Neural cell (in vitro differentiated cells): ENCODE measurements around the gene SPEG. TPM values are rescaled to one million over a fixed set of nuclear protein-coding genes. Genes with fewer than 3 reads are reported as not detected.

ENCODE experiments used
- H2AFZ ChIP-seq: fragments of 200-600, 300-800 bp; sonication (generic), shearing (Covaris generic); 2 replicates; pipeline ENCODE4 v1.6.0; 2014; ENCODE audit warnings: low read depth, mild to moderate bottlenecking, antibody characterized with exemption, low read length, moderate library complexity
- H3F3A ChIP-seq: fragments of 200-600 bp; shearing (Covaris generic); 2 replicates; pipeline ENCODE4 v1.6.1; 2016; ENCODE audit warnings: mild to moderate bottlenecking, moderate library complexity, mixed read lengths, antibody characterized with exemption, low read length; ENCODE audit not compliant: insufficient read depth, poor library complexity, severe bottlenecking
- H3K27ac ChIP-seq: fragments of 200-600, 300-800 bp; sonication (generic), shearing (Covaris generic); 2 replicates; pipeline ENCODE4 v1.5.1; 2014; ENCODE audit warnings: mild to moderate bottlenecking, low read length, moderate library complexity
- H3K27me3 ChIP-seq: fragments of 300-800, 200-600 bp; sonication (generic), shearing (Covaris generic); 2 replicates; pipeline ENCODE4 v1.6.0; 2014; ENCODE audit warnings: mild to moderate bottlenecking, low read depth, low read length, moderate library complexity; ENCODE audit not compliant: insufficient read depth
- H3K36me3 ChIP-seq: fragments of 300-800, 200-600 bp; sonication (generic), shearing (Covaris generic); 2 replicates; pipeline ENCODE4 v1.5.1; 2014; ENCODE audit warnings: mild to moderate bottlenecking, antibody characterized with exemption, low read length, moderate library complexity; ENCODE audit not compliant: insufficient read depth
- H3K4me2 ChIP-seq: fragments of 300-800, 200-600 bp; sonication (generic), shearing (Covaris generic); 2 replicates; pipeline ENCODE4 v1.6.0; 2014; ENCODE audit warnings: mild to moderate bottlenecking, low read length
- H3K4me3 ChIP-seq: fragments of 300-800, 200-600 bp; sonication (generic), shearing (Covaris generic); 2 replicates; pipeline ENCODE4 v1.5.1; 2014; ENCODE audit warnings: mild to moderate bottlenecking, low read length, moderate library complexity
- H3K79me2 ChIP-seq: fragments of 200-600 bp; shearing (Covaris generic); replicated peaks from 2 replicates; pipeline ENCODE4 v1.6.0; 2014; ENCODE audit warnings: mild to moderate bottlenecking, low read length, moderate library complexity; ENCODE audit not compliant: insufficient read depth
- H3K9ac ChIP-seq: fragments of 300-800, 200-600 bp; sonication (generic), shearing (Covaris generic); 2 replicates; pipeline ENCODE4 v1.6.1; 2016; ENCODE audit warnings: mild to moderate bottlenecking, low read length, mixed read lengths
- H3K9me2 ChIP-seq: fragments of 200-600 bp; shearing (Covaris generic); 2 replicates; pipeline ENCODE4 v1.6.1; 2016; ENCODE audit warnings: mild to moderate bottlenecking, low read length, mixed read lengths; ENCODE audit not compliant: insufficient read depth
- H3K9me3 ChIP-seq: fragments of 200-600, 300-800 bp; sonication (generic), shearing (Covaris generic); 2 replicates; pipeline ENCODE4 v1.6.1; 2016; ENCODE audit warnings: mild to moderate bottlenecking, mixed run types, low read length, moderate library complexity, mixed read lengths
- H4K20me1 ChIP-seq: fragments of 200-600 bp; shearing (Covaris generic); 2 replicates; pipeline ENCODE4 v1.6.1; 2016; ENCODE audit warnings: mild to moderate bottlenecking, mixed run types; ENCODE audit not compliant: insufficient read depth
- CTCF ChIP-seq: fragments of 450-650 bp; IDR thresholded peaks from 2 replicates; pipeline ENCODE4 v1.5.1; 2014; ENCODE audit warnings: antibody characterized with exemption, mild to moderate bottlenecking, moderate library complexity; ENCODE audit not compliant: poor library complexity, severe bottlenecking
- EP300 ChIP-seq: fragments of 450-650 bp; conservative IDR thresholded peaks from 2 replicates; pipeline ENCODE4 v1.6.1; 2014; ENCODE audit warnings: antibody characterized with exemption, mild to moderate bottlenecking, moderate library complexity; ENCODE audit not compliant: poor library complexity, severe bottlenecking
- EZH2 ChIP-seq: fragments of 200-600, 300-800 bp; shearing (Covaris generic), sonication (generic); IDR thresholded peaks from 2 replicates; pipeline ENCODE4 v1.6.1; 2014; ENCODE audit warnings: antibody characterized with exemption, low read length, borderline replicate concordance, mild to moderate bottlenecking; ENCODE audit not compliant: insufficient read depth, poor library complexity, severe bottlenecking
- MXI1 ChIP-seq: fragments of 450-650 bp; conservative IDR thresholded peaks from 2 replicates; pipeline ENCODE4 v1.6.1; 2014; ENCODE audit warnings: antibody characterized with exemption, mild to moderate bottlenecking; ENCODE audit not compliant: poor library complexity, severe bottlenecking
- POLR2AphosphoS5 ChIP-seq: IDR thresholded peaks from 2 replicates; pipeline ENCODE4 v1.6.1; 2012
- RAD21 ChIP-seq: fragments of 450-650 bp; conservative IDR thresholded peaks from 2 replicates; pipeline ENCODE4 v1.6.1; 2014; ENCODE audit warnings: antibody characterized with exemption, mild to moderate bottlenecking, moderate library complexity
- REST ChIP-seq: IDR thresholded peaks from 2 replicates; pipeline ENCODE4 v1.6.1; 2012; ENCODE audit warnings: borderline replicate concordance
- SMC3 ChIP-seq: fragments of 450-650 bp; conservative IDR thresholded peaks from 2 replicates; pipeline ENCODE4 v1.6.1; 2014; ENCODE audit warnings: antibody characterized with exemption, mild to moderate bottlenecking, moderate library complexity; ENCODE audit not compliant: poor library complexity
- TAF1 ChIP-seq: IDR thresholded peaks from 2 replicates; pipeline ENCODE4 v1.6.1; 2012; ENCODE audit warnings: low read depth
- polyA plus RNA-seq: library from polyadenylated mRNA; depleted of rRNA; stranded (reverse); fragments of >200 nt; gene quantifications from 2 replicates; pipeline ENCODE4 v1.2.3, GENCODE V29; 2014

Gene SPEG
- polyA plus RNA-seq, 1 donor from 2014 or later = 58.3 TPM

- H4K20me1 ChIP-seq = no peaks in the 10 kb centered on the region
- no peak overlapping the region for H3K27ac ChIP-seq
- H3K9me2 ChIP-seq = no peaks in the 10 kb centered on the region
- H3K79me2 ChIP-seq = no peaks in the 10 kb centered on the region
- TF ChIP-seq EP300 (no peak), SMC3 (no peak), TAF1 (no peak), RAD21 (no peak), CTCF (no peak), EZH2 (no peak), POLR2AphosphoS5 (no peak), MXI1 (no peak), REST (no peak)
- H2AFZ ChIP-seq = no peak overlapping the region
- H3K9me3 ChIP-seq = no peaks in the 10 kb centered on the region
- no peaks in the 10 kb centered on the region for H3F3A ChIP-seq
- no peaks in the 10 kb centered on the region for H3K36me3 ChIP-seq
- H3K4me2 ChIP-seq = no peak overlapping the region
- no peak overlapping the region for H3K4me3 ChIP-seq
- no peak overlapping the region for H3K9ac ChIP-seq
- peaks cover 12% of the 10 kb centered on the region for H3K27me3 ChIP-seq
Measured at GRCh38 chr2:219447242-219448098, 12.8 kb downstream of the SPEG start.

- no peak for TF ChIP-seq TAF1
- TF ChIP-seq MXI1 = no peak
- TF ChIP-seq EP300 = no peak
- no peak for TF ChIP-seq REST
- TF ChIP-seq CTCF = no peak
- no peak for TF ChIP-seq POLR2AphosphoS5
- no peak for TF ChIP-seq EZH2
- no peak for TF ChIP-seq SMC3
- TF ChIP-seq RAD21 = no peak
- Histone ChIP-seq H2AFZ (no peak overlapping the region), H4K20me1 (no peaks in the 10 kb centered on the region), H3K4me3 (no peak overlapping the region), H3K79me2 (no peaks in the 10 kb centered on the region), H3F3A (no peaks in the 10 kb centered on the region), H3K36me3 (no peaks in the 10 kb centered on the region), H3K27ac (no peak overlapping the region), H3K27me3 (peaks cover 12% of the 10 kb centered on the region), H3K9me2 (no peaks in the 10 kb centered on the region), H3K4me2 (no peak overlapping the region), H3K9ac (no peak overlapping the region), H3K9me3 (no peaks in the 10 kb centered on the region)
Measured at GRCh38 chr2:219448099-219448775, 13.6 kb downstream of the SPEG start.
